Measurements from ENCODE around the gene DDX6.
"Not testable (repeated sequence)": the region's sequence is repeated elsewhere in the genome, so short reads cannot be mapped to it uniquely, and the experiment has no call there.

DDX6 gene

GRCh38 chr11:118761981-118762380, 29.0 kb downstream of the DDX6 start:
- H4K8ac ChIP-seq (ENCODE audit: low read depth, low read length); H3K27ac ChIP-seq (ENCODE audit: low read depth, low read length); H3K4ac ChIP-seq (ENCODE audit: low read depth, low read length); H4K5ac ChIP-seq (ENCODE audit: low read length); H3K4me2 ChIP-seq (ENCODE audit: low read length); H3K18ac ChIP-seq (ENCODE audit: low read length); H3K27me3 ChIP-seq (ENCODE audit: insufficient read depth, low read length, poor library complexity); DNase-seq; H2BK5ac ChIP-seq (ENCODE audit: low read length); H3K79me1 ChIP-seq (ENCODE audit: low read length); H2BK15ac ChIP-seq (replicated peaks; ENCODE audit: low read depth); H3K36me3 ChIP-seq (ENCODE audit: control insufficient read depth, insufficient read depth, low read length); H3K56ac ChIP-seq (ENCODE audit: low read length); H3K4me3 ChIP-seq (ENCODE audit: low read length); H2AK5ac ChIP-seq (ENCODE audit: low read length); H2BK120ac ChIP-seq (ENCODE audit: low read depth, low read length); H3K79me2 ChIP-seq (ENCODE audit: control insufficient read depth, insufficient read depth, low read length); H3K4me1 ChIP-seq (ENCODE audit: control insufficient read depth, low read depth, low read length); H3K23ac ChIP-seq (ENCODE audit: low read length); H3K9ac ChIP-seq (ENCODE audit: low read length): not testable (repeated sequence)
- WGBS (ENCODE audit: extremely low coverage, insufficient coverage, low lambda C conversion rate), result no CpG with 5 or more reads among the region's 10 CpGs

- no CpG with 5 or more reads among the region's 4 CpGs for WGBS (ENCODE audit: extremely low coverage, insufficient coverage, low lambda C conversion rate)
- H3K4me3 ChIP-seq (ENCODE audit: low read length), result no peak overlapping the region
Measured at GRCh38 chr11:118757876-118758399, 33.0 kb downstream of the DDX6 start.

GRCh38 chr11:118752654-118753053, 38.3 kb downstream of the DDX6 start:
- H3K79me1 ChIP-seq (ENCODE audit: low read length), result peaks cover 3% of the 10 kb centered on the region
- no peaks in the 10 kb centered on the region for H3K27me3 ChIP-seq (ENCODE audit: insufficient read depth, low read length, poor library complexity)
- no peak overlapping the region for H2BK5ac ChIP-seq (ENCODE audit: low read length)
- H3K23ac ChIP-seq (ENCODE audit: low read length), result no peak overlapping the region
- no peak overlapping the region for H3K18ac ChIP-seq (ENCODE audit: low read length)
- no peak overlapping the region for H3K56ac ChIP-seq (ENCODE audit: low read length)
- no peaks in the 10 kb centered on the region for H3K79me2 ChIP-seq (ENCODE audit: control insufficient read depth, insufficient read depth, low read length)
- DNase-seq, result no peak
- no CpG with 5 or more reads among the region's 3 CpGs for WGBS (ENCODE audit: extremely low coverage, insufficient coverage, low lambda C conversion rate)
- no peak overlapping the region for H3K9ac ChIP-seq (ENCODE audit: low read length)
- H2AK5ac ChIP-seq (ENCODE audit: low read length), result no peak overlapping the region
- H3K4me1 ChIP-seq (ENCODE audit: control insufficient read depth, low read depth, low read length), result no peaks in the 10 kb centered on the region
- H3K27ac ChIP-seq (ENCODE audit: low read depth, low read length), result no peak overlapping the region
- no peak overlapping the region for H2BK15ac ChIP-seq (replicated peaks; ENCODE audit: low read depth)
- no peak overlapping the region for H3K4ac ChIP-seq (ENCODE audit: low read depth, low read length)
- H2BK120ac ChIP-seq (ENCODE audit: low read depth, low read length), result no peak overlapping the region
- no peak overlapping the region for H3K4me3 ChIP-seq (ENCODE audit: low read length)
- no peak overlapping the region for H3K4me2 ChIP-seq (ENCODE audit: low read length)
- no peak overlapping the region for H4K8ac ChIP-seq (ENCODE audit: low read depth, low read length)
- H3K36me3 ChIP-seq (ENCODE audit: control insufficient read depth, insufficient read depth, low read length), result peaks cover 9% of the 10 kb centered on the region
- H4K5ac ChIP-seq (ENCODE audit: low read length), result no peak overlapping the region

More at GRCh38 chr11:118757876-118758399, 33.0 kb downstream of the DDX6 start:
- no peak overlapping the region for H2BK15ac ChIP-seq (replicated peaks; ENCODE audit: low read depth)
- no peak for DNase-seq
- H3K4ac ChIP-seq (ENCODE audit: low read depth, low read length), result no peak overlapping the region
- H2BK5ac ChIP-seq (ENCODE audit: low read length), result no peak overlapping the region
- no peak overlapping the region for H3K23ac ChIP-seq (ENCODE audit: low read length)
- H3K56ac ChIP-seq (ENCODE audit: low read length), result no peak overlapping the region
- peaks cover 8% of the 10 kb centered on the region for H3K36me3 ChIP-seq (ENCODE audit: control insufficient read depth, insufficient read depth, low read length)
- H2AK5ac ChIP-seq (ENCODE audit: low read length), result no peak overlapping the region
- no peak overlapping the region for H4K8ac ChIP-seq (ENCODE audit: low read depth, low read length)
- no peaks in the 10 kb centered on the region for H3K79me2 ChIP-seq (ENCODE audit: control insufficient read depth, insufficient read depth, low read length)
- no peak overlapping the region for H3K4me2 ChIP-seq (ENCODE audit: low read length)
- H4K5ac ChIP-seq (ENCODE audit: low read length), result no peak overlapping the region
- H2BK120ac ChIP-seq (ENCODE audit: low read depth, low read length), result no peak overlapping the region
- H3K79me1 ChIP-seq (ENCODE audit: low read length), result no peaks in the 10 kb centered on the region
- H3K4me1 ChIP-seq (ENCODE audit: control insufficient read depth, low read depth, low read length), result no peaks in the 10 kb centered on the region
- no peak overlapping the region for H3K9ac ChIP-seq (ENCODE audit: low read length)
- no peak overlapping the region for H3K27ac ChIP-seq (ENCODE audit: low read depth, low read length)
- H3K18ac ChIP-seq (ENCODE audit: low read length), result no peak overlapping the region
- H3K27me3 ChIP-seq (ENCODE audit: insufficient read depth, low read length, poor library complexity), result no peaks in the 10 kb centered on the region

- no peak overlapping the region for H4K8ac ChIP-seq (ENCODE audit: low read depth, low read length)
- H4K5ac ChIP-seq (ENCODE audit: low read length), result no peak overlapping the region
- no peak overlapping the region for H2AK5ac ChIP-seq (ENCODE audit: low read length)
- WGBS (ENCODE audit: extremely low coverage, insufficient coverage, low lambda C conversion rate), result no CpG with 5 or more reads among the region's 6 CpGs
- H3K4me1 ChIP-seq (ENCODE audit: control insufficient read depth, low read depth, low read length), result no peaks in the 10 kb centered on the region
- H3K4me3 ChIP-seq (ENCODE audit: low read length), result no peak overlapping the region
- H2BK5ac ChIP-seq (ENCODE audit: low read length), result no peak overlapping the region
- no peak for DNase-seq
- no peak overlapping the region for H3K56ac ChIP-seq (ENCODE audit: low read length)
- no peak overlapping the region for H3K4me2 ChIP-seq (ENCODE audit: low read length)
- H3K4ac ChIP-seq (ENCODE audit: low read depth, low read length), result no peak overlapping the region
- H3K23ac ChIP-seq (ENCODE audit: low read length), result no peak overlapping the region
- no peak overlapping the region for H2BK120ac ChIP-seq (ENCODE audit: low read depth, low read length)
- no peak overlapping the region for H3K27ac ChIP-seq (ENCODE audit: low read depth, low read length)
- H3K9ac ChIP-seq (ENCODE audit: low read length), result no peak overlapping the region
- peaks cover 7% of the 10 kb centered on the region for H3K36me3 ChIP-seq (ENCODE audit: control insufficient read depth, insufficient read depth, low read length)
- H3K79me2 ChIP-seq (ENCODE audit: control insufficient read depth, insufficient read depth, low read length), result no peaks in the 10 kb centered on the region
- H3K18ac ChIP-seq (ENCODE audit: low read length), result no peak overlapping the region
- no peaks in the 10 kb centered on the region for H3K27me3 ChIP-seq (ENCODE audit: insufficient read depth, low read length, poor library complexity)
- H2BK15ac ChIP-seq (replicated peaks; ENCODE audit: low read depth), result no peak overlapping the region
- H3K79me1 ChIP-seq (ENCODE audit: low read length), result peaks cover 3% of the 10 kb centered on the region
Measured at GRCh38 chr11:118749429-118749828, 41.5 kb downstream of the DDX6 start.

DNA sequence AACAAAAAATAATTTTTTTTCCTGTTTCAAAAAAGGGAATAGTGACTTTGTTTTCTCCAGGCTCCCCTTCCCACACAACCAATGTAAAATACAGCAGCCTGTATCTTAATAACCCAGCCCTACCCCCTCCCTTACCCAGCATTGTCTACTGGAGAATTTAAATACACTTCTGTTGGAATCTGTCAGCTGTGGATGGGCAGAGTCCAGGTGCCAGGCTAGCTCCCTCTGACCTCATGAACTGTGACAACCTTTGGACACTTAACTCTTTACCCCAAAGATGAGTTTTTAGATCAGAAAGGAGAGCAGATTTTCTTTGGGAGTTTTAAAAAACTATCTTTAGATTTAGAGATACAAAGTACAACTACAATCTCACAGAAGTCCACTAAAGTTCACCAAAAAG, 42.9 kb downstream of the DDX6 start:
- H3K4me3 ChIP-seq (ENCODE audit: low read length), result no peak overlapping the region
- no peak overlapping the region for H2BK5ac ChIP-seq (ENCODE audit: low read length)
- H3K4me1 ChIP-seq (ENCODE audit: control insufficient read depth, low read depth, low read length), result no peaks in the 10 kb centered on the region
- no peak overlapping the region for H4K8ac ChIP-seq (ENCODE audit: low read depth, low read length)
- peaks cover 3% of the 10 kb centered on the region for H3K79me1 ChIP-seq (ENCODE audit: low read length)
- no peak overlapping the region for H3K9ac ChIP-seq (ENCODE audit: low read length)
- no peak overlapping the region for H3K4me2 ChIP-seq (ENCODE audit: low read length)
- no peak overlapping the region for H2BK120ac ChIP-seq (ENCODE audit: low read depth, low read length)
- H2AK5ac ChIP-seq (ENCODE audit: low read length), result no peak overlapping the region
- no peak overlapping the region for H3K27ac ChIP-seq (ENCODE audit: low read depth, low read length)
- H3K23ac ChIP-seq (ENCODE audit: low read length), result no peak overlapping the region
- DNase-seq, result no peak
- H3K56ac ChIP-seq (ENCODE audit: low read length), result no peak overlapping the region
- H2BK15ac ChIP-seq (replicated peaks; ENCODE audit: low read depth), result no peak overlapping the region
- no peak overlapping the region for H3K18ac ChIP-seq (ENCODE audit: low read length)
- peaks cover 5% of the 10 kb centered on the region for H3K36me3 ChIP-seq (ENCODE audit: control insufficient read depth, insufficient read depth, low read length)
- H4K5ac ChIP-seq (ENCODE audit: low read length), result no peak overlapping the region
- no peaks in the 10 kb centered on the region for H3K27me3 ChIP-seq (ENCODE audit: insufficient read depth, low read length, poor library complexity)
- H3K79me2 ChIP-seq (ENCODE audit: control insufficient read depth, insufficient read depth, low read length), result no peaks in the 10 kb centered on the region
- H3K4ac ChIP-seq (ENCODE audit: low read depth, low read length), result no peak overlapping the region

GRCh38 chr11:118746988-118747585, 43.9 kb downstream of the DDX6 start:
- H3K79me2 ChIP-seq (ENCODE audit: control insufficient read depth, insufficient read depth, low read length), result no peaks in the 10 kb centered on the region
- no peak overlapping the region for H3K9ac ChIP-seq (ENCODE audit: low read length)
- H3K36me3 ChIP-seq (ENCODE audit: control insufficient read depth, insufficient read depth, low read length), result peaks cover 5% of the 10 kb centered on the region
- no peak overlapping the region for H4K5ac ChIP-seq (ENCODE audit: low read length)
- no peak overlapping the region for H3K4ac ChIP-seq (ENCODE audit: low read depth, low read length)
- H3K79me1 ChIP-seq (ENCODE audit: low read length), result peaks cover 3% of the 10 kb centered on the region
- H3K23ac ChIP-seq (ENCODE audit: low read length), result no peak overlapping the region
- no peak overlapping the region for H3K18ac ChIP-seq (ENCODE audit: low read length)
- H3K4me3 ChIP-seq (ENCODE audit: low read length), result no peak overlapping the region
- H2BK5ac ChIP-seq (ENCODE audit: low read length), result no peak overlapping the region
- WGBS (ENCODE audit: extremely low coverage, insufficient coverage, low lambda C conversion rate), result no CpG with 5 or more reads among the region's 5 CpGs
- no peak overlapping the region for H2BK120ac ChIP-seq (ENCODE audit: low read depth, low read length)
- no peak overlapping the region for H3K4me2 ChIP-seq (ENCODE audit: low read length)
- H3K27me3 ChIP-seq (ENCODE audit: insufficient read depth, low read length, poor library complexity), result no peaks in the 10 kb centered on the region
- no peak overlapping the region for H2AK5ac ChIP-seq (ENCODE audit: low read length)
- no peak overlapping the region for H3K56ac ChIP-seq (ENCODE audit: low read length)
- H2BK15ac ChIP-seq (replicated peaks; ENCODE audit: low read depth), result no peak overlapping the region
- no peaks in the 10 kb centered on the region for H3K4me1 ChIP-seq (ENCODE audit: control insufficient read depth, low read depth, low read length)
- H4K8ac ChIP-seq (ENCODE audit: low read depth, low read length), result no peak overlapping the region
- DNase-seq, result no peak
- H3K27ac ChIP-seq (ENCODE audit: low read depth, low read length), result no peak overlapping the region
